ENCODE results near the gene CLDN6.
A peak's percentile ranks its signal among the peaks of the same experiment; 100 is the strongest.

The CLDN6 gene

DNA sequence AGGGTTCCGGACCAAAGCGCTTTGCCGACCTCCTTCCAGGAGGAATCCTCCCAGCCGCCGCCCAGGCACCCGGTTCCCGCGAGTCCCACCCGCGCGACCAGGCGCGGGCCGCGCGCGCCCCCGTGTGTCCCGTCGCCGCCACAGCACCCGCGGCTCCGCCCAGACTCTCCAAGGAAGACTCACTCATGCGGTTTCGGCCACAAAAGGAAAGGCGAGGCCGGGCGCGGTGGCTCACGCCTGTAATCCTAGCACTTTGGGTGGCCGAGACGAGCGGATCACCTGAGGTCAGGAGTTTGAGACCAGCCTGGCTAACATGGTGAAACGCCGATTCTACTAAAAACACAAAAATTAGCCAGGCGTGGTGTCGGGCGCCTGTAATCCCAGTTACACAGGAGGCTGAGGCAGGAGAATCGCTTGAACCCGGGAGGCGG lies 34.3 kb downstream of the CLDN6 start:
- DNase-seq: peak; percentile 58

DNA sequence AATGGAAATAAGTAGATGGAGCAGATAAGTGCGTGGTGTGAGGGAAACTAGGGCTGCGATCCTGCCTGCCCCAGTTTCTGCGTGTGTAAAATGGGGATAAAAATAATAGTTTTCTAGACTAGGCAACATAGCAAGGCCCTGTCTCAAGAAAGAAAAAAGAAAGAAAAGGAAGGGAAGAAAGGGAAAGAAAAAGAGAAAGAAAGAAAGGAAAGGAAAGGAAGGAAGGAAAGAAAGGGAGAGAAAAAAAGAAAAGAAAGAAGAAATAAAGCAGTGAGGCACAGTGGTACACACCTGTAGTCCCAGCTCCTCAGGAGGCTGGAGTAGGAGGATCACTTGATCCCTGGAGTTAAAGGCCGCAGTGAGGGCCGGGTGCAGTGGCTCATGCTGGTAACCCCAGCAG lies 35.6 kb downstream of the CLDN6 start:
- no peak for DNase-seq

- no peak for DNase-seq
Measured at GRCh38 chr16:2981899-2982250, 36.1 kb downstream of the CLDN6 start.

DNA sequence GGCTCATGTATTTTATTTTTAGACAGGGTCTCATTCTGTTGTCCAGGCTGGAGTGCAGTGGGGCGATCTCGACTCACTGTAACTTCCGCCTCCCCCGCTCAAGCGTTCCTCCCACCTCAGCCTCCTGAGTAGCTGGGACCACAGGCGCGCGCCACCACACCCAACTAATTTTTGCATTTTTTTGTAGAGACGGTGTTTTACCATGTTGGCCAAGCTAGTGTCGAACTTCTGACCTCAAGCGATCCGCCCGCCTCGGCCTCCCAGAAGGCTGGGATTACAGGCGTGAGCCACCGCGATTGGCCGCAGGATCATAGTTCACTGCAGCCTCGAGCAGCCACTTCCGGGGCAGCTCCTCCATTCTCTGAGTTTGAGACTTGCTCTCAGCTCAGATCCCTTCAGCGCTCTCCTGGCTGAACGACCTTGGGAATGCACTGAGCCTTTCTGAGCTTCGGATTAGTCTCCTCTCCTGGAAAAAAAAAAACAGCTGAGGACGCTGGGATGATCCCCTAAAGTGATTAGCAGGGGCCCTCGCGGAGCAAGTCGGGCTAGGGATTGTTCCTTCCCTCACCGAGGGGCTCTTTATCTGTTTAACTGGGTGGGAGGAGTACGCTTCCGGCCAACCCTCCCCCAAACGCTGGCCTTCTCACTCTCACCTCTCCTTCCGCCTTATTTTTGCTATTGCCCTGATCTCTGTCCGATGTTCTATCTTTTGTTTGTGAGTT lies 36.6 kb downstream of the CLDN6 start:
- DNase-seq: no peak

- DNase-seq: peak; percentile 92
Measured at GRCh38 chr16:2980227-2981176, 37.5 kb downstream of the CLDN6 start, which contains the start of gene PKMYT1. Gene PKMYT1 (minus strand): TSS chr16:2980446. CDS start chr16:2979657, 789 bp downstream.

GRCh38 chr16:2979669-2980226 lies 38.2 kb downstream of the CLDN6 start:
- no peak for DNase-seq

GRCh38 chr16:2977440-2977839 lies 40.5 kb downstream of the CLDN6 start:
- DNase-seq: no peak

GRCh38 chr16:2976673-2977072 lies 41.3 kb downstream of the CLDN6 start:
- DNase-seq: no peak

GRCh38 chr16:2976201-2976600 lies 41.8 kb downstream of the CLDN6 start:
- no peak for DNase-seq

GRCh38 chr16:2975161-2975795 lies 42.7 kb downstream of the CLDN6 start:
- DNase-seq: no peak

- no peak for DNase-seq
Measured at GRCh38 chr16:2974319-2975056, 43.5 kb downstream of the CLDN6 start.

- DNase-seq: no peak
Measured at GRCh38 chr16:2973605-2974318, 44.2 kb downstream of the CLDN6 start.

DNA sequence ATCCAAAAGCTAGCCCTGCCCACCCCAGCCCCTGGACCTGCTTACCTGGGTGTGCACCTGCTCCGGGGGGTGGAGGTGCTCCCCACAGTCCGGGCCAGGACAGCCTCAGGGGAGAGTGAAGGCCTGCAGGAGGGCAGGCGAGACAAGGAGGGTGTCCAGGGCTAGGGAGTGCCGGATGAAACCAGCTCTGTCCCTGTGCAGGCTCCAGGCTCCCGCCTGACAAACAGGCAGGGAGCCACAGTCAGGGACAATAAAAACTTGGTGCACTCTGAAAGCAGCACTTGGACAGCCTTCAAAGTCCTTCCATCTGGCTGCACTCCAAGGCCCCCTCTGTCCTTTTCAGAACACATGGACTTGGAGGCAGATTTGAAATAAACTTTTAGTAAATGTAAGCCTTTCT lies 44.9 kb downstream of the CLDN6 start:
- no peak for DNase-seq

GRCh38 chr16:2971985-2972784 lies 45.8 kb downstream of the CLDN6 start:
- no peak for DNase-seq

- DNase-seq: no peak
Measured at GRCh38 chr16:2971134-2971984, 46.6 kb downstream of the CLDN6 start.

DNA sequence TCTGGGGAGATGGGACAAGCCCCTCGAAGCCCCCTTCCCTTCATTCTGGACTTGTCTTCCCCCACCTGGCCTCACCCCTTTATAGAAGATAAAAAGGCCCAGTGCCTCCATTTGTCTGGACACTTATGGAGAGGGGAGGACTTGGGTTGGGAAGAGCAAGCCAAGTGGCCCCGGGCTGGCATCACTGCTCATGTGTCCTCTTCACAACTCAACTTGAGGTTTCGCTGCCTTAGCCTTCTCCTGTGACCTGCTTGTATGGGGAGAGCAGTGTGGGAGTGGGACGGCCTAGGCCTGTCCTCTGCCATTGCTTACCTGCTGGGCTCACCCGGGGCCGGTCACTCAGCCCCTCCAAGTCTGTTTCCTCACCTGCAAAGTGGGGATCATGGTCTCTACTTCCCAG lies 47.4 kb downstream of the CLDN6 start:
- DNase-seq: no peak

- DNase-seq: peak; percentile 53
Measured at GRCh38 chr16:2969545-2970521, 48.1 kb downstream of the CLDN6 start.

GRCh38 chr16:2968738-2969544 lies 49.0 kb downstream of the CLDN6 start, which contains the start of gene PAQR4:
Gene PAQR4 (plus strand): TSS chr16:2969348. CDS start chr16:2969675, 327 bp downstream.
- peak; percentile 63 for DNase-seq
